WTC11 (cell line): ENCODE measurements around the gene SLC8A2.

Experiments
- CBFB ChIP-seq: sonication (generic); formaldehyde crosslinking; IDR thresholded peaks from 2 replicates; pipeline ENCODE4 v1.8.1; 2022; ENCODE audit warnings: mild to moderate bottlenecking, low read depth, missing genetic modification reagents
- CTCF ChIP-seq: fragments of 200-600 bp; IDR thresholded peaks from 2 replicates; pipeline ENCODE4 v1.8.0; 2022; ENCODE audit warnings: antibody characterized with exemption
- ETV6 ChIP-seq: sonication (generic); formaldehyde crosslinking; IDR thresholded peaks from 2 replicates; pipeline ENCODE4 v1.8.1; 2022; ENCODE audit warnings: mild to moderate bottlenecking, missing genetic modification reagents
- FOXJ3 ChIP-seq: sonication (generic); formaldehyde crosslinking; IDR thresholded peaks from 2 replicates; pipeline ENCODE4 v1.9.0; 2021; ENCODE audit warnings: missing genetic modification reagents, mild to moderate bottlenecking, borderline replicate concordance
- GABPB1 ChIP-seq: sonication (generic); formaldehyde crosslinking; IDR thresholded peaks from 2 replicates; pipeline ENCODE4 v1.8.1; 2023; ENCODE audit warnings: mild to moderate bottlenecking, missing genetic modification reagents
- NR2C2 ChIP-seq: sonication (generic); formaldehyde crosslinking; IDR thresholded peaks from 2 replicates; pipeline ENCODE4 v1.8.0; 2022; ENCODE audit warnings: mild to moderate bottlenecking, missing genetic modification reagents
- SMAD4 ChIP-seq: sonication (generic); formaldehyde crosslinking; IDR thresholded peaks from 2 replicates; pipeline ENCODE4 v1.8.0; 2022; ENCODE audit warnings: mild to moderate bottlenecking, missing genetic modification reagents
- TCF7 ChIP-seq: sonication (generic); formaldehyde crosslinking; IDR thresholded peaks from 2 replicates; pipeline ENCODE4 v1.8.0; 2022; ENCODE audit warnings: mild to moderate bottlenecking, low read depth, missing genetic modification reagents, moderate library complexity
- TEAD1 ChIP-seq: sonication (generic); formaldehyde crosslinking; IDR thresholded peaks from 2 replicates; pipeline ENCODE4 v1.8.0; 2022; ENCODE audit warnings: mild to moderate bottlenecking, missing genetic modification reagents
- TF ChIP-seq, protein P1 (sequence below): sonication (generic); formaldehyde crosslinking; IDR thresholded peaks from 2 replicates; pipeline ENCODE4 v1.8.1; 2023; ENCODE audit warnings: mild to moderate bottlenecking, missing genetic modification reagents, borderline replicate concordance
- TF ChIP-seq, protein P2 (sequence below): sonication (generic); formaldehyde crosslinking; IDR thresholded peaks from 2 replicates; pipeline ENCODE4 v1.8.0; 2022; ENCODE audit warnings: mild to moderate bottlenecking, missing genetic modification reagents
- TF ChIP-seq, protein P3 (sequence below): sonication (generic); formaldehyde crosslinking; IDR thresholded peaks from 2 replicates; pipeline ENCODE4 v1.8.1; 2022; ENCODE audit warnings: missing genetic modification reagents, borderline replicate concordance

DNA sequence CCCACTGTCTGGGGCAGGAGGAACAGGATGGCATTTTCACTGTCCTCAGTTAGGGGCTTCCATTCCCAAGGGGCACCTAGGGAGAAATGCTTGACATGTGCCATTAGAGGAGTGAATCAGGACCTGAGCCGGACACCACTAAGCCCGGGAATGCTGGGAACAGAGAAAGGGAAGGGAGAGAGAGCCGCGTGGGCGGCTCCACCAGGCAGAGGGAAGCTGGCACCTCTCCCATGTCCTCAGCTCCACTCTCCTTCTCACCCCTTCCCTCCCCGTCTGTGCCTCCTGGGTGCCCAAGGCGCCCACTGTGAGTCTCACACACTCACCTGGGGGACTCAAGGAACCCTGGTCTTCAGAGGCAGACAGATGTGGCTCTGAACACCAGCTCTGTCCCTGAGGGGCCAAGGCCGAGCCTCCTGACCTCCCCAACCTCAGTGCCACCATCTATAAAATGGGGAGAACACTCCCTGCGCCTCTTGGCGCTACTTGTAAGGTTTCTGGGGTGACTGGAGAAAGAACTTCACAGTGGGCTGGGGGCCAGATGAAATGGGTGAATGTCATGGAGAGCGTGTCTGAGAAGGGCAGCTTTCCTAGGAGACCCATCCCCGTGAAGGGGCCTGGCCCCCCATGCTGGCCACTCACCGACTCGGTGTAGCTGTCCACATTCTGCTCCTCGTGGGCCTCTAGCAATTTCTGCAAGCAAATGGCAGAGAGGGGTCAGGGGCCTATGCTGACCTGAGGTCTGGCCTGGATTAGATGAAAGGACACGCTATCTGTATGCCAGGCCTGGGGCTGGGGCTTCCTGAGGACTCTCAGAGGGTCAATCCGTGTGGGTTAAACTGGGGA, 17.6 kb upstream of the SLC8A2 start:
- TF ChIP-seq CTCF (no peak), GABPB1 (CRISPR knock-in tag) (no peak), CBFB (CRISPR knock-in tag) (no peak), SMAD4 (CRISPR knock-in tag) (no peak), NR2C2 (CRISPR knock-in tag) (no peak), FOXJ3 (no peak), TCF7 (no peak), TEAD1 (CRISPR knock-in tag) (no peak), ETV6 (CRISPR knock-in tag) (no peak)
- TF ChIP-seq, protein P1, sequence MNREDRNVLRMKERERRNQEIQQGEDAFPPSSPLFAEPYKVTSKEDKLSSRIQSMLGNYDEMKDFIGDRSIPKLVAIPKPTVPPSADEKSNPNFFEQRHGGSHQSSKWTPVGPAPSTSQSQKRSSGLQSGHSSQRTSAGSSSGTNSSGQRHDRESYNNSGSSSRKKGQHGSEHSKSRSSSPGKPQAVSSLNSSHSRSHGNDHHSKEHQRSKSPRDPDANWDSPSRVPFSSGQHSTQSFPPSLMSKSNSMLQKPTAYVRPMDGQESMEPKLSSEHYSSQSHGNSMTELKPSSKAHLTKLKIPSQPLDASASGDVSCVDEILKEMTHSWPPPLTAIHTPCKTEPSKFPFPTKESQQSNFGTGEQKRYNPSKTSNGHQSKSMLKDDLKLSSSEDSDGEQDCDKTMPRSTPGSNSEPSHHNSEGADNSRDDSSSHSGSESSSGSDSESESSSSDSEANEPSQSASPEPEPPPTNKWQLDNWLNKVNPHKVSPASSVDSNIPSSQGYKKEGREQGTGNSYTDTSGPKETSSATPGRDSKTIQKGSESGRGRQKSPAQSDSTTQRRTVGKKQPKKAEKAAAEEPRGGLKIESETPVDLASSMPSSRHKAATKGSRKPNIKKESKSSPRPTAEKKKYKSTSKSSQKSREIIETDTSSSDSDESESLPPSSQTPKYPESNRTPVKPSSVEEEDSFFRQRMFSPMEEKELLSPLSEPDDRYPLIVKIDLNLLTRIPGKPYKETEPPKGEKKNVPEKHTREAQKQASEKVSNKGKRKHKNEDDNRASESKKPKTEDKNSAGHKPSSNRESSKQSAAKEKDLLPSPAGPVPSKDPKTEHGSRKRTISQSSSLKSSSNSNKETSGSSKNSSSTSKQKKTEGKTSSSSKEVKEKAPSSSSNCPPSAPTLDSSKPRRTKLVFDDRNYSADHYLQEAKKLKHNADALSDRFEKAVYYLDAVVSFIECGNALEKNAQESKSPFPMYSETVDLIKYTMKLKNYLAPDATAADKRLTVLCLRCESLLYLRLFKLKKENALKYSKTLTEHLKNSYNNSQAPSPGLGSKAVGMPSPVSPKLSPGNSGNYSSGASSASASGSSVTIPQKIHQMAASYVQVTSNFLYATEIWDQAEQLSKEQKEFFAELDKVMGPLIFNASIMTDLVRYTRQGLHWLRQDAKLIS (CRISPR knock-in tag) = no peak
- TF ChIP-seq, protein P2, sequence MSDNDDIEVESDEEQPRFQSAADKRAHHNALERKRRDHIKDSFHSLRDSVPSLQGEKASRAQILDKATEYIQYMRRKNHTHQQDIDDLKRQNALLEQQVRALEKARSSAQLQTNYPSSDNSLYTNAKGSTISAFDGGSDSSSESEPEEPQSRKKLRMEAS (CRISPR knock-in tag) = no peak
- TF ChIP-seq, protein P3, sequence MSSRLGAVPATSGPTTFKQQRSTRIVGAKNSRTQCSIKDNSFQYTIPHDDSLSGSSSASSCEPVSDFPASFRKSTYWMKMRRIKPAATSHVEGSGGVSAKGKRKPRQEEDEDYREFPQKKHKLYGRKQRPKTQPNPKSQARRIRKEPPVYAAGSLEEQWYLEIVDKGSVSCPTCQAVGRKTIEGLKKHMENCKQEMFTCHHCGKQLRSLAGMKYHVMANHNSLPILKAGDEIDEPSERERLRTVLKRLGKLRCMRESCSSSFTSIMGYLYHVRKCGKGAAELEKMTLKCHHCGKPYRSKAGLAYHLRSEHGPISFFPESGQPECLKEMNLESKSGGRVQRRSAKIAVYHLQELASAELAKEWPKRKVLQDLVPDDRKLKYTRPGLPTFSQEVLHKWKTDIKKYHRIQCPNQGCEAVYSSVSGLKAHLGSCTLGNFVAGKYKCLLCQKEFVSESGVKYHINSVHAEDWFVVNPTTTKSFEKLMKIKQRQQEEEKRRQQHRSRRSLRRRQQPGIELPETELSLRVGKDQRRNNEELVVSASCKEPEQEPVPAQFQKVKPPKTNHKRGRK = no peak
